GM19468 (cell line): ENCODE measurements around the gene ANKLE1.

Experiments used
- ATAC-seq: cut with Tn5 transposase; IDR thresholded peaks from one replicate; pipeline ENCODE4 v1.9.1; 2021; ENCODE audit warnings: mild to moderate bottlenecking, moderate library complexity, moderate number of reproducible peaks; ENCODE audit not compliant: unreplicated experiment; ENCODE audit errors: extremely low read depth

The ANKLE1 gene

DNA sequence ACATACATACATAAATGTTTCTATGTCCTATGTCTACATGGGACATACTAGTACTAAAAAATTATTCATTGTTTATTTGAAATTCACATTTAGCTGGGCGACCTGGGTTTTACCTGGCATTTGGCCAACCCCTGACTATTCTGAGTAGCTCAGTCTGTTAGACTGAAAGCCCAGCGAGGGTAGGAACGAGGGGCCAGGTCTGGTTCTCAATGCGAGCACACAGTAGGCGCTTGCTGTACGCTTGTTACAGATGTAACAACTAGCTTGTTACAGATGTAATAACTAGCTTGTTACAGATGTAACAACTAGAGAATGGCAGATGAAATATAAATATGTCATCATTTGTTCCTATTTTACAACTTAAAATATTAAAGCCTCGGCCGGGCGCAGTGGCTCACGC lies 53.9 kb downstream of the ANKLE1 start:
- ATAC-seq: no peak
